Motor neuron (in vitro differentiated cells): ENCODE measurements around the gene SLC8A2. TPM values are rescaled to one million over a fixed set of nuclear protein-coding genes. Genes with fewer than 3 reads are reported as not detected.

ENCODE experiments used
- ATAC-seq, 8 experiments: fragments of 200-7000 bp; cut with Tn5 transposase; replicated peaks in 6 of 8; 2 replicates each; pipeline ENCODE4 v1.8.0; 2021; ENCODE audit warnings: mild to moderate bottlenecking in 8 of 8, moderate library complexity in 8 of 8
- H3K27ac ChIP-seq, 2 donors: fragments of 250-450 bp; sonication (Bioruptor Pico); 2 replicates each; pipeline ENCODE4 v1.9.0; 2021; ENCODE audit warnings: antibody characterized with exemption in 2 of 2, mild to moderate bottlenecking in 2 of 2, moderate library complexity in 1 of 2
- H3K4me1 ChIP-seq, 2 donors: fragments of 250-450 bp; sonication (Bioruptor Pico); replicated peaks in 1 of 2; 2 replicates each; pipeline ENCODE4 v1.6.1; 2021; ENCODE audit warnings: antibody characterized with exemption in 2 of 2, mild to moderate bottlenecking in 2 of 2, moderate library complexity in 1 of 2
- H3K4me3 ChIP-seq, 5 donors: fragments of 250-450 bp; sonication (Bioruptor Pico); 2 replicates each; pipeline ENCODE4 v1.9.0; 2021; ENCODE audit warnings: antibody characterized with exemption in 5 of 5, mild to moderate bottlenecking in 5 of 5, moderate library complexity in 4 of 5
- WGBS, 10 experiments: fragments of 450-650 bp; shearing (Covaris generic); methylation state at CpG; one replicate each; pipeline ENCODE4 v1.0.0; 2022; 5-methylcytosine and 5-hydroxymethylcytosine counted together
- in situ Hi-C, 9 experiments: fragments of 400-800 bp; cut with MboI; loops; one replicate each; pipeline ENCODE4 v1.15.0; 2021; ENCODE audit warnings: low sequenced_read_pairs in 9 of 9, low pct_unique_long_range_greater_than_20kb in 2 of 9; ENCODE audit not compliant: unreplicated experiment in 9 of 9
- total RNA-seq, 8 experiments: library from RNA; unstranded; fragments of 300-600 nt; gene quantifications; 2 replicates each; pipeline versions ENCODE4 v1.2.3 to v1.2.4, GENCODE V29; 2022

Gene SLC8A2, protein sequence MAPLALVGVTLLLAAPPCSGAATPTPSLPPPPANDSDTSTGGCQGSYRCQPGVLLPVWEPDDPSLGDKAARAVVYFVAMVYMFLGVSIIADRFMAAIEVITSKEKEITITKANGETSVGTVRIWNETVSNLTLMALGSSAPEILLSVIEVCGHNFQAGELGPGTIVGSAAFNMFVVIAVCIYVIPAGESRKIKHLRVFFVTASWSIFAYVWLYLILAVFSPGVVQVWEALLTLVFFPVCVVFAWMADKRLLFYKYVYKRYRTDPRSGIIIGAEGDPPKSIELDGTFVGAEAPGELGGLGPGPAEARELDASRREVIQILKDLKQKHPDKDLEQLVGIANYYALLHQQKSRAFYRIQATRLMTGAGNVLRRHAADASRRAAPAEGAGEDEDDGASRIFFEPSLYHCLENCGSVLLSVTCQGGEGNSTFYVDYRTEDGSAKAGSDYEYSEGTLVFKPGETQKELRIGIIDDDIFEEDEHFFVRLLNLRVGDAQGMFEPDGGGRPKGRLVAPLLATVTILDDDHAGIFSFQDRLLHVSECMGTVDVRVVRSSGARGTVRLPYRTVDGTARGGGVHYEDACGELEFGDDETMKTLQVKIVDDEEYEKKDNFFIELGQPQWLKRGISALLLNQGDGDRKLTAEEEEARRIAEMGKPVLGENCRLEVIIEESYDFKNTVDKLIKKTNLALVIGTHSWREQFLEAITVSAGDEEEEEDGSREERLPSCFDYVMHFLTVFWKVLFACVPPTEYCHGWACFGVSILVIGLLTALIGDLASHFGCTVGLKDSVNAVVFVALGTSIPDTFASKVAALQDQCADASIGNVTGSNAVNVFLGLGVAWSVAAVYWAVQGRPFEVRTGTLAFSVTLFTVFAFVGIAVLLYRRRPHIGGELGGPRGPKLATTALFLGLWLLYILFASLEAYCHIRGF
- total RNA-seq, result 100 to 1,000 TPM in 2 of 8 experiments, 10 to 100 TPM in 2, 1 to 10 TPM in 4; 1.4 to 351 (median 9.7) TPM

DNA sequence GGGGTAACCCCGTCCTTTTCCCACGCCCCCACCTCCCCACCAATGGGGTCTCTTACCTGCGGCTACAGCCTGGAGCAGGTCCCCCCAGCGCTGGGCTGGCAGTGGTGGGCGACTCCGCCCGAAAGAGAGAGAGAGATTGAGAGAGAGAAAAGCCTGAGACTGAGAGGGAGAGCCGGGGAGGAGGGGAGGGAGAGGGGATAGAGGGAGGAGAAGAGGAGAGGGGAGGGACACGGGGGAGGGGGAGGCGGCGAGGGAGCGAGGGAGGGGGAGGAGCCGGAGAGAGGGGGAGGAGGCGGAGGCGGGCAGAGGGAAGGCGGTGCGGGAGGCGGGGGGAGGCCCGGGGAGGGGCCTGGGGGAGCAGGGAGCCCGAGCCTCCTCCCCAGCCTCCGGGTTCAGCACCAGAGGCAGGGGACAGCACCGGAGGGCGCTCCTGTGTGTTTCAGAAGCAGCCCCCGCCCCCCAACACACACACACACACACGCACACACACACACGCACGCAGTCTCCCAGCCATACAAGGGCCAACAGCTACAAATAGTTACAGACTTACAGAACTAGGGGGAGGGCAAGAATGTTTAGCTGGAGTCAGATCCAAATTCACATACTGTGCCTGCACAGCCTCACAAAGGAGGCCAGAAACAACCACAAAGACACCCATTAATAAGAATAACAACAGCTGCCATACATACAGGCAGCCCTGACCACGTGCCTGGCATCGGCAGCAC is at the start of gene SLC8A2:
Gene SLC8A2, minus strand, starts transcription at position 161 of the 725 bp plus-strand sequence. CDS start 5,490 bp downstream, outside the sequence.
- WGBS, 10 experiments, result 0 to 60% (median 20%) methylated on average over 1 to 6 of the region's 29 CpGs; no CpG with 5 or more reads in 4 of the 10 experiments
- H3K27ac ChIP-seq, result no peak within 1 kb of the TSS
- H3K4me3 ChIP-seq, result peak within 1 kb of the TSS; percentile 39 to 47 (median 45)
- in situ Hi-C loops, result no loop called here
- ATAC-seq, result peak; percentile 61 to 80 (median 78)
- peaks cover 16 to 29% of the 10 kb centered on the region in 2 donors for H3K4me1 ChIP-seq

- ATAC-seq, result no peak
- Histone ChIP-seq H3K27ac (no peak overlapping the region), H3K4me1 (no peaks in the 10 kb centered on the region), H3K4me3 (no peak overlapping the region)
- WGBS, 10 experiments, result 100% methylated on average over 2 of the region's 6 CpGs; no CpG with 5 or more reads in 9 of the 10 experiments
- in situ Hi-C loops, result loop anchor here in 2 of 9 experiments (25.0 kb wide), 2 partner anchors 166 to 234 kb away; no protein-coding TSS in a partner anchor
Observed at GRCh38 chr19:47520839-47521238, 49.1 kb upstream of the SLC8A2 start.

DNA sequence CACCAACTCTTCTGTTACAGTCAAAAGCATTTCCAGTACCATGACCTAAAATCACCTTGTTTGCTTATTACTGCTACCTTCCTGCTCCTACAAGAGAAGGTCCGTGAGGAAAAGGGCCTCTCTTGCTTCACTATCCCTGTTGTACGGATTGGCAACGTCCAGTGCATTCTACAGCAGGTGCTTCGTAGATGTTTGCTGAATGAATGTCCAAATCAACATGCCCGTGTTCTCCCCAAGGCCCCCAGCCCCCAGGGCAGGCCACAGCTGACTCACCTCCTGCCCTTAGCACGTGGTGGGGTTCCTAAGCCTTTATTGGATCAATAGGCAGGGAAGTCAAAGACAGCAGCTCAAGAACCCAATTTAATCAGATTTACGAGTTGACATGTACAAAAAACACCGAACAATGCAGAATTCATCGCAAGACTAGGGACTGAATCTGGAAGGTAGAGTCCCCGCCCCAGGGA is 48.7 kb upstream of the SLC8A2 start:
- in situ Hi-C loops, result loop anchor here in 2 of 9 experiments (25.0 kb wide), 2 partner anchors 167 to 233 kb away; no protein-coding TSS in a partner anchor
- 23 to 100% (median 76%) methylated on average over 1 to 10 of the region's 10 CpGs; no CpG with 5 or more reads in 4 of the 10 experiments for WGBS, 10 experiments
- Histone ChIP-seq H3K4me3 (no peak overlapping the region), H3K27ac (no peak overlapping the region), H3K4me1 (no peaks in the 10 kb centered on the region)
- ATAC-seq, result no peak

DNA sequence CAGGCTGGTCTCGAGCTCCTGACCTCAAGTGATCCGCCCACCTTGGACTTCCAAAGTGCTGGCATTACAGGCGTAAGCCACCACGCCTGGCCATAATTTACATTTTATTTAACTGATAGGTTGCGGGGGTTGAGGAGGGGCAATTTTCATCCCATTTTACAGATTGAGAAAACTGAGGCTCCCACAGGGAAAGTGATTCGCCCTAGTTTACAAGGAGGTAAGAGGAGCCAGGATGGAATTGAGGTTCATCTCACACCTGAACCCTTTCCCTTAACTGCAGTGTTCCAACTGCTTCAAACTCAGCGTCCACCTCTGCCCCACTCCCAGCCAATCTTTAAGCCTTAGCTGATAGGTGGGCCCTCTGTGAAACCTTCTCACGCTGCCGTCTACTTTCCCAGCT is 47.2 kb upstream of the SLC8A2 start:
- Histone ChIP-seq H3K4me3 (no peak overlapping the region), H3K27ac (no peak overlapping the region), H3K4me1 (peaks cover 0 to 2% of the 10 kb centered on the region in 2 donors)
- WGBS, 10 experiments, result 60 to 100% (median 83%) methylated on average over 1 to 7 of the region's 9 CpGs; no CpG with 5 or more reads in 3 of the 10 experiments
- ATAC-seq, result no peak
- in situ Hi-C loops, result loop anchor here in 3 of 9 experiments (10.0 to 25.0 kb wide), 3 partner anchors 84 to 232 kb away; no protein-coding TSS in a partner anchor

- in situ Hi-C loops, result loop anchor here in 3 of 9 experiments (10.0 to 25.0 kb wide), 3 partner anchors 83 to 231 kb away; no protein-coding TSS in a partner anchor
Observed at GRCh38 chr19:47518139-47518538, 46.4 kb upstream of the SLC8A2 start.

DNA sequence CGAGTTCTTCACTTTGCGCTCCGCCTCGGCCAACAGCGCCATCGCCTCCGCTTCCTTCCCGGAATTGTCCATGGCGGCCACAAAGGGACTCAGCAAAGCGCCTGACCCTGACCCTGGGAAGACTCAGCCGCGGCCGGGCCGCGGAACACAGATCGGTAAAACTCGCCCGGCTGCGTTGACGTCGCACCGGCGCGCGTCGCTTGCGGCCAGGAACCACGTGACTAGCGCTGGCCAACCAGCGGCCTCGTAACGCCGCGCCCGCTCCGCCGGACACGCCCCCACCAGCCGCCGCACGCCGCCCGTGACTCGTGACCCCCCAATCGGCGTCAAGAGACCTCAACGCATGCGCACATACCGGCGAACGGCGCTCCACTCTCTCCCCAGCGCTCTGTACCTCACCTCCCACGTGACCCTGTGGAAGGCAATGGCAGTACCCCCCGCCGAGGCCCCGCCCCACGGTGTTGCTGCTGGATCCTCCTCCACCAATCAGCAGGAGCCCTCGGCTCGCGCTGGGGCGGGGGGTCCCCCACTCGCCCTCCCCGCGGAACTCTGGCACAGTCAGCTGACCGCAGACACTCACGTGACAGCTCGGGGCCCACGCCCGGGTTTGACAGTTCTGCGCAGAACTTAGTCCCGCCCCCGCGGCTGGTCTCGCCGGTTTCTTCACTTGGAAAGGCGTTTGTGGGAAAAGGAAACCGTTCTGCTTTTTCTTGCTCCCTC is 43.3 kb upstream of the SLC8A2 start, which contains the start of gene NAPA:
Gene NAPA, minus strand, starts transcription at position 195 of the 720 bp plus-strand sequence. Its CDS starts 123 bp downstream, at position 72.
- Histone ChIP-seq H3K27ac (peak within 1 kb of the TSS; percentile 91 to 96), H3K4me1 (peaks cover 11 to 13% of the 10 kb centered on the region in 2 donors), H3K4me3 (peak within 1 kb of the TSS; percentile 50 to 88 (median 83))
- in situ Hi-C loops, result loop anchor here in 3 of 9 experiments (10.0 to 25.0 kb wide), 3 partner anchors 80 to 228 kb away; no protein-coding TSS in a partner anchor
- ATAC-seq, result peak; percentile 88 to 97 (median 95)
- WGBS, 10 experiments, result 0 to 7% (median 1%) methylated on average over 1 to 13 of the region's 78 CpGs; no CpG with 5 or more reads in 6 of the 10 experiments

More at GRCh38 chr19:47518139-47518538, 46.4 kb upstream of the SLC8A2 start:
- no peak overlapping the region for H3K4me3 ChIP-seq
- WGBS, 10 experiments, result 47 to 84% (median 70%) methylated on average over 1 to 4 of the region's 4 CpGs; no CpG with 5 or more reads in 2 of the 10 experiments
- peaks cover 6 to 9% of the 10 kb centered on the region in 2 donors for H3K4me1 ChIP-seq
- ATAC-seq, result no peak
- H3K27ac ChIP-seq, result no peak overlapping the region

GRCh38 chr19:47514151-47514868 is 42.6 kb upstream of the SLC8A2 start:
- ATAC-seq, result peak in 4 of 8 experiments; percentile 1 to 2 (median 2)
- H3K4me1 ChIP-seq, result peaks cover 11 to 13% of the 10 kb centered on the region in 2 donors
- in situ Hi-C loops, result loop anchor here in 3 of 9 experiments (10.0 to 25.0 kb wide), 3 partner anchors 80 to 227 kb away; no protein-coding TSS in a partner anchor
- peak overlapping the region; percentile 50 to 88 (median 83) for H3K4me3 ChIP-seq
- WGBS, 10 experiments, result 0 to 60% methylated on average over 1 to 3 of the region's 40 CpGs; no CpG with 5 or more reads in 8 of the 10 experiments
- peak overlapping the region; percentile 91 to 96 for H3K27ac ChIP-seq

GRCh38 chr19:47512948-47513319 is 41.2 kb upstream of the SLC8A2 start:
- Histone ChIP-seq H3K4me3 (peak overlapping the region in 3 of 5 donors; percentile 75 to 88 (median 83)), H3K4me1 (peaks cover 19% of the 10 kb centered on the region in 2 donors), H3K27ac (no peak overlapping the region)
- no peak for ATAC-seq
- WGBS, 10 experiments, result 60 to 100% (median 85%) methylated on average over 1 to 5 of the region's 8 CpGs; no CpG with 5 or more reads in 3 of the 10 experiments
- in situ Hi-C loops, result loop anchor here in 3 of 9 experiments (10.0 to 25.0 kb wide), 3 partner anchors 78 to 226 kb away; no protein-coding TSS in a partner anchor

DNA sequence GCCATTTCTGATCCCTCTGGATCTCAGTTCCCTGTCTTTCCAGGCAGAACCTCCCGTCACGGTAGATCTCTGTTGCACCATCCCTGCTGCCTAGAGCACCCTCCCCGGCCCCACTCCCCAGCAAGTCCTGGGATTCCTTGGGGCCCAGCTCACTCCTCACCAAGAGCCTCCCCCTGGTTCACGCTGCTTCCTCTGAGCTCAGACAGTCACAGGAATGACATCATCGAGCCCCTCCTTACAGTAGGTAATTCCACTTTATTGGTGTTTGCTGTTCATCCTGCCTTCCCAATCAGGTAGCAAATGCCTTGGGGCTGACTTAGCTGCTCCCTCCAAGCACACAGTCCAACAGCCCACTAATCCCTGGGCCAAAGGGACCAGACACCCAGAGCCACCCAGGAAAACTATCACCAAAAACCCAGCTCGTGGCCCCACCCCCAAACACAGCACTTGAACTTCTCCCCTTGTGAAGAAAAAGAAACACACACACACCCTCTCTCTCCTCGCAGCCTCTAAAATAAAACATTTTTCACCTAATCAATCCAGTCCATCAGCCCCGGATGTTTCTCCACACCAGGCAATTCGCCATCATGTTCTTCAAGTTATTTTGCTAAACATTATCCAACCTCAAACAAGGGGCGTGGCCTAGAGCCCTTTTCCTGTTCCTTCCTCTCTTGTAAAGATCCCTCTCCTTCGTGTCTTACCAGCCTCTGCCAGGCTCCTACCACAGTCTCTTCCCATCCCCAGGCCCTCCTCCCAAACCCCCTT is 40.7 kb upstream of the SLC8A2 start:
- in situ Hi-C loops, result loop anchor here in 3 of 9 experiments (10.0 to 25.0 kb wide), 3 partner anchors 78 to 225 kb away; no protein-coding TSS in a partner anchor
- 5 to 80% (median 60%) methylated on average over 2 to 4 of the region's 11 CpGs; no CpG with 5 or more reads in 3 of the 10 experiments for WGBS, 10 experiments
- peaks cover 25% of the 10 kb centered on the region in 2 donors for H3K4me1 ChIP-seq
- peak overlapping the region in 1 of 2 donors; percentile 36 for H3K27ac ChIP-seq
- H3K4me3 ChIP-seq, result peak overlapping the region in 2 of 5 donors; percentile 75 to 83
- ATAC-seq, result no peak

DNA sequence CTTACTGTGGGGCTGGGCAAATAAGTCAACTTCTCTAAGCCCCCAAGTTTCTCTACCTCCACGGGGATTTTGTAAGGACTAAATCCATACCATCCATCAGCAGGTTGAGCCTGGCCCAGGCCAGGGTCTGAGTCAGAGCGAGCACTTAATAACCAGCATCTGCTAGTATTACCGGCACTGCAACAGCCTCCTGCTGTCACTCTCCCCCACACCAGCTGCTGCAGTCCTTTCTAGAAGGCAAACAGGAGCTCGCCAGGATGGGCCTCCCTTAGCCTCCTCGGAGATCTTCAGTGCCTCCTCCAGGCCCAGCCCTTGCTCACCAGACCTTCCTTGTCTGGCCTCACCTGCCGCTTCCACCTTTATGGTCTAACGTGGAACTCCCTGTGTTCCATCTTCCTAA is 40.0 kb upstream of the SLC8A2 start:
- ATAC-seq, result no peak
- peaks cover 31 to 32% of the 10 kb centered on the region in 2 donors for H3K4me1 ChIP-seq
- H3K4me3 ChIP-seq, result peak overlapping the region in 2 of 5 donors; percentile 75 to 83
- H3K27ac ChIP-seq, result no peak overlapping the region
- WGBS, 10 experiments, result 67 to 82% (median 77%) methylated on average over 1 to 4 of the region's 7 CpGs; no CpG with 5 or more reads in 6 of the 10 experiments
- in situ Hi-C loops, result loop anchor here in 3 of 9 experiments (10.0 to 25.0 kb wide), 3 partner anchors 77 to 224 kb away; no protein-coding TSS in a partner anchor
